SU-DHL-6 (cell line): ENCODE results near the gene DPEP2.

Experiments
- CTCF ChIP-seq: fragments of 200-600 bp; sonication (generic); IDR thresholded peaks from one replicate; pipeline ENCODE4 v1.5.1; 2017; ENCODE audit warnings: antibody characterized with exemption, mild to moderate bottlenecking, low read length, moderate library complexity; ENCODE audit not compliant: insufficient read depth, poor library complexity, severe bottlenecking
- EZH2phosphoT487 ChIP-seq: fragments of 200-600 bp; sonication (generic), shearing (Covaris generic); conservative IDR thresholded peaks from 2 replicates; pipeline ENCODE4 v1.6.1; 2018; ENCODE audit warnings: mild to moderate bottlenecking, antibody characterized with exemption, low read length, moderate library complexity, mixed read lengths

- TF ChIP-seq CTCF (no peak), EZH2phosphoT487 (no peak)
Observed at GRCh38 chr16:67953641-67954375, 45.5 kb downstream of the DPEP2 start.
